Astrocyte (in vitro differentiated cells and primary cell): ENCODE data around the gene AHR. TPM values are rescaled to one million over a fixed set of nuclear protein-coding genes. Genes with fewer than 3 reads are reported as not detected.

Experiments used
- DNase-seq: peaks from one replicate; pipeline ENCODE4 v3.0.0-alpha.2; 2010; ENCODE audit warnings: low read depth
- FAIRE-seq: peaks from 2 replicates; lab custom pipeline; 2011; peaks lifted over from hg19 to GRCh38; lab: Jason Lieb, UNC
- H2AFZ ChIP-seq: 2 replicates; pipeline ENCODE4 v1.6.0; 2012; ENCODE audit warnings: low read depth, low read length, inconsistent platforms
- H3K27ac ChIP-seq: 2 replicates; pipeline ENCODE4 v1.5.1; 2011; ENCODE audit warnings: low read depth, low read length, inconsistent platforms
- H3K27me3 ChIP-seq: 2 replicates; pipeline ENCODE4 v1.6.0; 2011; ENCODE audit warnings: low read length, inconsistent platforms; ENCODE audit not compliant: insufficient read depth
- H3K36me3 ChIP-seq: 2 replicates; pipeline ENCODE4 v1.5.1; 2011; ENCODE audit warnings: low read length, inconsistent platforms; ENCODE audit not compliant: insufficient read depth
- H3K4me1 ChIP-seq: 2 replicates; pipeline ENCODE4 v1.5.1; 2011; ENCODE audit warnings: low read length, inconsistent platforms; ENCODE audit not compliant: insufficient read depth
- H3K4me2 ChIP-seq: 2 replicates; pipeline ENCODE4 v1.6.0; 2012; ENCODE audit warnings: low read length, inconsistent platforms
- H3K4me3 ChIP-seq: 2 replicates; pipeline ENCODE4 v1.5.1; 2011; ENCODE audit warnings: low read depth, mild to moderate bottlenecking, low read length, inconsistent platforms; ENCODE audit not compliant: insufficient read depth
- H3K79me2 ChIP-seq: 2 replicates; pipeline ENCODE4 v1.6.0; 2012; ENCODE audit warnings: mild to moderate bottlenecking, low read length, inconsistent platforms; ENCODE audit not compliant: insufficient read depth
- H3K9ac ChIP-seq: 2 replicates; pipeline ENCODE4 v1.6.0; 2012; ENCODE audit warnings: mild to moderate bottlenecking, low read length, inconsistent platforms
- H3K9me3 ChIP-seq: 2 replicates; pipeline ENCODE4 v1.5.1; 2012; ENCODE audit warnings: low read depth, mild to moderate bottlenecking, low read length, inconsistent platforms; ENCODE audit not compliant: insufficient read depth
- H4K20me1 ChIP-seq: 2 replicates; pipeline ENCODE4 v1.6.0; 2012; ENCODE audit warnings: low read length, inconsistent platforms; ENCODE audit not compliant: insufficient read depth
- H3K27ac Mint-ChIP-seq: one replicate; pipeline ENCODE4 v1.8.0; 2021; ENCODE audit warnings: mild to moderate bottlenecking, mixed read lengths; ENCODE audit not compliant: unreplicated experiment
- H3K27me3 Mint-ChIP-seq: one replicate; pipeline ENCODE4 v1.8.0; 2021; ENCODE audit warnings: low read depth, mixed read lengths; ENCODE audit not compliant: unreplicated experiment
- H3K36me3 Mint-ChIP-seq: one replicate; pipeline ENCODE4 v1.8.0; 2021; ENCODE audit warnings: low read depth, mixed read lengths; ENCODE audit not compliant: unreplicated experiment
- H3K4me1 Mint-ChIP-seq: one replicate; pipeline ENCODE4 v1.8.0; 2021; ENCODE audit warnings: low read depth, mixed read lengths; ENCODE audit not compliant: unreplicated experiment
- H3K4me3 Mint-ChIP-seq: one replicate; pipeline ENCODE4 v1.8.0; 2021; ENCODE audit warnings: mild to moderate bottlenecking, moderate library complexity, mixed read lengths; ENCODE audit not compliant: unreplicated experiment
- H3K9me3 Mint-ChIP-seq: one replicate; pipeline ENCODE4 v1.8.0; 2021; ENCODE audit warnings: mild to moderate bottlenecking, mixed read lengths; ENCODE audit not compliant: unreplicated experiment
- CTCF ChIP-seq: IDR thresholded peaks from 2 replicates; pipeline ENCODE4 v1.5.1; 2011; ENCODE audit warnings: low read depth, mild to moderate bottlenecking, inconsistent platforms, low read length, moderate library complexity; ENCODE audit not compliant: insufficient read depth
- EZH2 ChIP-seq: IDR thresholded peaks from 2 replicates; pipeline ENCODE4 v1.6.1; 2012; ENCODE audit warnings: mild to moderate bottlenecking, low read length, inconsistent platforms; ENCODE audit not compliant: insufficient read depth
- total RNA-seq: library from RNA; stranded (reverse); gene quantifications from 2 replicates; pipeline ENCODE4 v1.2.1, GENCODE V29; 2021

AHR gene
- total RNA-seq, 1 donor from 2014 or later: 48.1 TPM

GRCh38 chr7:17299483-17299991 lies 1.1 kb downstream of the AHR start:
- H3K9me3 Mint-ChIP-seq: no peaks in the 10 kb centered on the region
- Histone ChIP-seq H3K9ac (peak overlapping the region; percentile 90), H3K4me1 (peaks cover 4% of the 10 kb centered on the region), H3K9me3 (no peaks in the 10 kb centered on the region), H3K27me3 (no peaks in the 10 kb centered on the region), H3K4me2 (peak overlapping the region; percentile 88), H2AFZ (peak overlapping the region; percentile 15), H3K36me3 (no peaks in the 10 kb centered on the region), H3K27ac (peak overlapping the region; percentile 57), H4K20me1 (peaks cover 21% of the 10 kb centered on the region), H3K79me2 (peaks cover 60% of the 10 kb centered on the region), H3K4me3 (peak overlapping the region; percentile 87)
- no peaks in the 10 kb centered on the region for H3K36me3 Mint-ChIP-seq
- TF ChIP-seq EZH2: no peak
- TF ChIP-seq CTCF: no peak
- H3K27me3 Mint-ChIP-seq: no peaks in the 10 kb centered on the region
- no peak for DNase-seq
- peak overlapping the region; percentile 1 for H3K27ac Mint-ChIP-seq
- H3K4me3 Mint-ChIP-seq: peak overlapping the region; percentile 98
- H3K4me1 Mint-ChIP-seq: peaks cover 6% of the 10 kb centered on the region
- FAIRE-seq: no peak

- Mint-ChIP-seq H3K27ac (peak overlapping the region; percentile 1), H3K27me3 (no peaks in the 10 kb centered on the region), H3K36me3 (no peaks in the 10 kb centered on the region), H3K9me3 (no peaks in the 10 kb centered on the region), H3K4me3 (peak overlapping the region; percentile 98), H3K4me1 (peaks cover 11% of the 10 kb centered on the region)
- H3K4me2 ChIP-seq: peak overlapping the region; percentile 88
- DNase-seq (no peak), FAIRE-seq (no peak)
- H3K27me3 ChIP-seq: no peaks in the 10 kb centered on the region
- H3K36me3 ChIP-seq: no peaks in the 10 kb centered on the region
- peak overlapping the region; percentile 57 for H3K27ac ChIP-seq
- H3K79me2 ChIP-seq: peaks cover 65% of the 10 kb centered on the region
- H3K9me3 ChIP-seq: no peaks in the 10 kb centered on the region
- peaks cover 24% of the 10 kb centered on the region for H4K20me1 ChIP-seq
- peak overlapping the region; percentile 87 for H3K4me3 ChIP-seq
- no peak for TF ChIP-seq EZH2
- TF ChIP-seq CTCF: no peak
- H2AFZ ChIP-seq: no peak overlapping the region
- peak overlapping the region; percentile 90 for H3K9ac ChIP-seq
- peaks cover 7% of the 10 kb centered on the region for H3K4me1 ChIP-seq
Observed at GRCh38 chr7:17300012-17300411, 1.6 kb downstream of the AHR start.

- peaks cover 12% of the 10 kb centered on the region for H3K4me1 ChIP-seq
- TF ChIP-seq CTCF (no peak), EZH2 (no peak)
- no peak overlapping the region for H2AFZ ChIP-seq
- no peak for DNase-seq
- no peak for FAIRE-seq
- H3K36me3 ChIP-seq: no peaks in the 10 kb centered on the region
- Mint-ChIP-seq H3K9me3 (no peaks in the 10 kb centered on the region), H3K4me1 (peaks cover 14% of the 10 kb centered on the region), H3K4me3 (peak overlapping the region; percentile 98), H3K36me3 (no peaks in the 10 kb centered on the region), H3K27ac (no peak overlapping the region), H3K27me3 (no peaks in the 10 kb centered on the region)
- peak overlapping the region; percentile 88 for H3K4me2 ChIP-seq
- H3K9ac ChIP-seq: peak overlapping the region; percentile 90
- peak overlapping the region; percentile 87 for H3K4me3 ChIP-seq
- H3K79me2 ChIP-seq: peaks cover 69% of the 10 kb centered on the region
- peaks cover 28% of the 10 kb centered on the region for H4K20me1 ChIP-seq
- no peaks in the 10 kb centered on the region for H3K27me3 ChIP-seq
- peak overlapping the region; percentile 57 for H3K27ac ChIP-seq
- no peaks in the 10 kb centered on the region for H3K9me3 ChIP-seq
Observed at GRCh38 chr7:17300437-17300836, 2.0 kb downstream of the AHR start.
